ENCODE results near the gene SLC15A1. TPM values are rescaled to one million over a fixed set of nuclear protein-coding genes. Genes with fewer than 3 reads are reported as not detected.

SLC15A1 gene
- total RNA-seq, 1 donor from 2014 or later = not detected

DNA sequence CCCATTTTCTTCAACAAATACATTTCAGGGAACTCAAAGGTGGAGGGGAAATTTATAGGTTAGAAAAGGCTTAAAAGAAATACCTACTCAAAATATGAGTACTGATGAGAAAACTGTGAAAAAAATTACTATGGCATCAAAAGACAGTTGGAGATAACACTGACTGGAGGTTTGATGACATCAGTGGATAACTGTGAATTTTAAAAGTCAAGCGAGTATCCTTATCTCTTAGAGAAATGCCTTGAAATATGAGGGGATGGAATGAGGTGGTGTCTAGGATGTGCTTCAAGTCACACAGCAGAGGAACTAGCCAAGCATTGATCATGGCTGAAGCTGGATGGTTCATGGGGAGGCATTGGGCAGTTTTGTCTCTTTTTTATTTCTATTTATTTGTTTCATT, 27.2 kb upstream of the SLC15A1 start:
- FAIRE-seq = no peak
- TF ChIP-seq CTCF (IDR thresholded peaks at IDR 0.05; ENCODE audit: insufficient read depth, low read length, severe bottlenecking) = no peak
- Histone ChIP-seq H3K4me3 (ENCODE audit: low read depth, low read length) (no peak overlapping the region), H3K36me3 (ENCODE audit: control insufficient read depth, insufficient read depth, low read length) (no peaks in the 10 kb centered on the region), H3K27me3 (ENCODE audit: control insufficient read depth, insufficient read depth, low read length) (no peaks in the 10 kb centered on the region)
- no peak for DNase-seq (ENCODE audit: low read depth)

DNA sequence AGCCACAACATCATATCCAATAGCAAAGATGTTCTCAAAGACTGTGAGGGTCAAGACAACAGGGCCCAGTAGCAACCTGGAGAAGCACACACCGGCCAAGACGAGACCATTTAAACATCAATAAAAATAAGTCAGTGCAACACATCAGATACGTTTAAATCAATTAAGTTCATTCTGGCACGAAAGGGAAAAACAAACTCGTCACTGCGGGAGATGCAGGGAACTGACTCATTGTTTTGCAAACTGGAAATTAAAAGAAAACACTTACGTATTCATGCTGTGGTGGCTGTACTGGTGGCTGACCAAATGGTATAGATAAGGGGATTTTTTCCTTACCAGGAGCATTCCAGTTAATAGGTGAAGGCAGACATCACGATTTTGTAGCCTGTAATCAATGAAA, 26.3 kb upstream of the SLC15A1 start:
- Histone ChIP-seq H3K36me3 (ENCODE audit: control insufficient read depth, insufficient read depth, low read length) (no peaks in the 10 kb centered on the region), H3K4me3 (ENCODE audit: low read depth, low read length) (no peak overlapping the region), H3K27me3 (ENCODE audit: control insufficient read depth, insufficient read depth, low read length) (no peaks in the 10 kb centered on the region)
- DNase-seq (ENCODE audit: low read depth) (no peak), FAIRE-seq (no peak)
- TF ChIP-seq CTCF (IDR thresholded peaks at IDR 0.05; ENCODE audit: insufficient read depth, low read length, severe bottlenecking) = no peak

DNA sequence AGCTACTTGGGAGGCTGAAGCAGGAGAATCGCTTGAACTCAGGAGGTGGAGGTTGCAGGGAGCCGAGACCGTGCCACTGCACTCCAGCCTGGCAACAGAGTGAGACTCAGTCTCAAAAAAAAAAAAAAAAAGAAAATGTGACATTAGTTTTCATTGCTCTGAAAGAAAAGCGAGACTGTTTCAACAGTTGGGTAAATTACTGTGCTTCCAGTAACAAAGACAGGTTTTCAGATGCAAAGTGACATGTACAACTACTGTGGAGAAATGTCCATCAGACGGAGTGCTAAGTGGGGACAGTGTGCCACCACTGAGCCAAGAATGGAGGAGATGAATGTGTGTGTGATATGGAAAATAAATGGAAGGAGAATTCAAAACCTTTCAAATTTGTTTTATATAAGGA, 24.2 kb upstream of the SLC15A1 start:
- no peak for TF ChIP-seq CTCF (IDR thresholded peaks at IDR 0.05; ENCODE audit: insufficient read depth, low read length, severe bottlenecking)
- FAIRE-seq = no peak

DNA sequence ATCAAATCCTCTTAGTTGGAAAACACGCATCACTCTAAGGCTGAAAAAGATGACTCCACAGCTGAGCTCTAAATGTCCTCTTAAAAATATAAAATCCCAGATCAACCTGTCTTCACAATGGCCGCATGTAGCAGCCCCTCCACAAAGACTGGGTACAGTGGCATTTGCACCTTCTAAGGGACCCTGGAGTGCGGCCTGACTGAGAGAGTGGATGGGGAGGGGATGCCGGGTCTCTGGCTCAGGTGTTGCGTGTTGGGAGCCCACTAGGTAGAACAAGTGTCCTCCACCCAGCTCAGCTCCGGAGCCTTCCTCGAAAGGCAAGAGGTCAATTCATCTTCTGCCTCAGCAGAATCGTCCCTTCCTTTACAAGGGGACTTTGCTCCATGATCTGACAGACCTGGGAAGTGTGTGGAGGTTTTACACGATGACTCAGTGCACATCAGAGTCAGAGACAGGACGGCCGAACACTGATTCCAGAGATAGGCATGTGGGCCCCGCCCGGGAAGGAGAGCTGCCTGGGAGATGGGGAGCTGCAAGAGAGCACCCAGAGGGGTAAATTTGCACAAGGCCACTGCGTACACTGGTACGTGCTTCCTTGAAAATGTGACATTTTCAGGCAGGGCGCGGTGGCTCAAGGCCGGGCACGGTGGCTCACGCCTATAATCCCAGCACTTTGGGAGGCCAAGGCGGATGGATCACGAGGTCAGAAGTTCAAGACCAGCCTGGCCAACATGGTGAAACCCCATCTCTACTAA, 23.5 kb upstream of the SLC15A1 start:
- Histone ChIP-seq H3K36me3 (ENCODE audit: control insufficient read depth, insufficient read depth, low read length) (no peaks in the 10 kb centered on the region), H3K27me3 (ENCODE audit: control insufficient read depth, insufficient read depth, low read length) (no peaks in the 10 kb centered on the region), H3K4me3 (ENCODE audit: low read depth, low read length) (no peak overlapping the region)
- DNase-seq (ENCODE audit: low read depth) = peak; percentile 88
- no peak for FAIRE-seq
- no peak for TF ChIP-seq CTCF (IDR thresholded peaks at IDR 0.05; ENCODE audit: insufficient read depth, low read length, severe bottlenecking)

More for the DNA sequence above, 24.2 kb upstream of the SLC15A1 start:
- Histone ChIP-seq H3K36me3 (ENCODE audit: control insufficient read depth, insufficient read depth, low read length) (no peaks in the 10 kb centered on the region), H3K4me3 (ENCODE audit: low read depth, low read length) (no peak overlapping the region), H3K27me3 (ENCODE audit: control insufficient read depth, insufficient read depth, low read length) (no peaks in the 10 kb centered on the region)
- DNase-seq (ENCODE audit: low read depth) = no peak

- FAIRE-seq (no peak), DNase-seq (ENCODE audit: low read depth) (no peak)
- H3K4me3 ChIP-seq (ENCODE audit: low read depth, low read length) = no peak overlapping the region
- no peak for TF ChIP-seq CTCF (IDR thresholded peaks at IDR 0.05; ENCODE audit: insufficient read depth, low read length, severe bottlenecking)
- H3K27me3 ChIP-seq (ENCODE audit: control insufficient read depth, insufficient read depth, low read length) = no peaks in the 10 kb centered on the region
- no peaks in the 10 kb centered on the region for H3K36me3 ChIP-seq (ENCODE audit: control insufficient read depth, insufficient read depth, low read length)
These were observed 22.9 kb upstream of the SLC15A1 start for GRCh38 chr13:98775386-98775785.

GRCh38 chr13:98774776-98775175, 22.3 kb upstream of the SLC15A1 start:
- FAIRE-seq = no peak
- Histone ChIP-seq H3K36me3 (ENCODE audit: control insufficient read depth, insufficient read depth, low read length) (no peaks in the 10 kb centered on the region), H3K27me3 (ENCODE audit: control insufficient read depth, insufficient read depth, low read length) (no peaks in the 10 kb centered on the region), H3K4me3 (ENCODE audit: low read depth, low read length) (no peak overlapping the region)
- TF ChIP-seq CTCF (IDR thresholded peaks at IDR 0.05; ENCODE audit: insufficient read depth, low read length, severe bottlenecking) = no peak
- DNase-seq (ENCODE audit: low read depth) = no peak

Measured in bronchial epithelial cell (primary cell).